Tibial artery (tissue), 4 donors: ENCODE data around the gene TMEM126A.
"Not testable (repeated sequence)": the region's sequence is repeated elsewhere in the genome, so short reads cannot be mapped to it uniquely, and the experiment has no call there.

ENCODE experiments used
- DNase-seq, 2 donors: peaks; one replicate each; pipeline ENCODE4 v3.0.0-alpha.2; 2019
- H3K27ac ChIP-seq, 2 donors: fragments of 200-600 bp; sonication (generic) in 1 of 2; 1 replicate in 1 of 2; 2 replicates in 1 of 2; pipeline ENCODE4 v1.5.1; 2018 to 2019; ENCODE audit warnings: mild to moderate bottlenecking in 1 of 2
- H3K27me3 ChIP-seq, 2 donors: fragments of 200-600 bp; sonication (generic) in 1 of 2; one replicate each; pipeline versions ENCODE4 v1.5.1 to v1.6.0; 2016 to 2019
- H3K36me3 ChIP-seq, 3 donors: fragments of 200-600 bp; sonication (generic) in 2 of 3; one replicate each; pipeline ENCODE4 v1.5.1; 2016 to 2019; ENCODE audit warnings: mild to moderate bottlenecking in 2 of 3
- H3K4me1 ChIP-seq, 4 donors: fragments of 200-600 bp; sonication (generic) in 2 of 4; 1 replicate in 3 of 4; 2 replicates in 1 of 4; pipeline ENCODE4 v1.5.1; 2016 to 2019
- H3K4me3 ChIP-seq, 2 donors: fragments of 200-600 bp; sonication (generic) in 1 of 2; 1 replicate in 1 of 2; 2 replicates in 1 of 2; pipeline ENCODE4 v1.5.1; 2018 to 2019; ENCODE audit warnings: mild to moderate bottlenecking in 2 of 2
- H3K9me3 ChIP-seq, 3 donors: fragments of 200-600 bp; sonication (generic) in 1 of 3; one replicate each; pipeline ENCODE4 v1.5.1; 2016 to 2019
- intact Hi-C: fragments of 100-400 bp; cut with DNase I; formaldehyde crosslinking; loops from one replicate; pipeline ENCODE4 v1.15.0; 2023; ENCODE audit warnings: low total_unique reads
- TF ChIP-seq, protein P1 (sequence below), 2 experiments: fragments of 200-600 bp in 1 of 2; fragments of 450-650 bp in 1 of 2; IDR thresholded peaks; one replicate each; pipeline ENCODE4 v1.5.1; 2017 to 2019; ENCODE audit warnings: antibody characterized with exemption in 2 of 2, mild to moderate bottlenecking in 1 of 2, moderate library complexity in 1 of 2

TMEM126A gene

DNA sequence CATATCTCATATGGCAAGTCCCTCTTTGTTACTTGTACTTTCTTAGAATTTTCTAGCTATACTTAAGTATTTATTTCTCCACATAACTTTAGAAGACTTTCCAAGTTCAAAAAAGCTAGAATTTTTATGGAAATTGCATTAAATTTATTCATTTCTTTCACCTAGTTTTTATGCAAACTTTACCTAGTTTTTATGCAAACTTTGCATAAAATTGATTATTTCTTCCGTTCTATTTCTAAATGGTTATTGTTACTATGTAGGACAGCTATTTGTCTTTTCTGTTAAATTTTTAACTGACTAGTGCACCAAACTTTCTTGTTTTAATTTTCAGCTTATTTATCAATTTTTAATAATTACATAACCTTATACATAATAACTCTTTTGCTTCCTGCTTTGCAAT is 20.4 kb downstream of the TMEM126A start:
- Histone ChIP-seq H3K27me3 (no peaks in the 10 kb centered on the region), H3K27ac (no peak overlapping the region), H3K4me3 (no peak overlapping the region), H3K4me1 (peaks cover 0 to 2% (median under 1%) of the 10 kb centered on the region in 4 donors), H3K36me3 (no peaks in the 10 kb centered on the region), H3K9me3 (no peaks in the 10 kb centered on the region)
- no peak for DNase-seq
- TF ChIP-seq, protein P1, sequence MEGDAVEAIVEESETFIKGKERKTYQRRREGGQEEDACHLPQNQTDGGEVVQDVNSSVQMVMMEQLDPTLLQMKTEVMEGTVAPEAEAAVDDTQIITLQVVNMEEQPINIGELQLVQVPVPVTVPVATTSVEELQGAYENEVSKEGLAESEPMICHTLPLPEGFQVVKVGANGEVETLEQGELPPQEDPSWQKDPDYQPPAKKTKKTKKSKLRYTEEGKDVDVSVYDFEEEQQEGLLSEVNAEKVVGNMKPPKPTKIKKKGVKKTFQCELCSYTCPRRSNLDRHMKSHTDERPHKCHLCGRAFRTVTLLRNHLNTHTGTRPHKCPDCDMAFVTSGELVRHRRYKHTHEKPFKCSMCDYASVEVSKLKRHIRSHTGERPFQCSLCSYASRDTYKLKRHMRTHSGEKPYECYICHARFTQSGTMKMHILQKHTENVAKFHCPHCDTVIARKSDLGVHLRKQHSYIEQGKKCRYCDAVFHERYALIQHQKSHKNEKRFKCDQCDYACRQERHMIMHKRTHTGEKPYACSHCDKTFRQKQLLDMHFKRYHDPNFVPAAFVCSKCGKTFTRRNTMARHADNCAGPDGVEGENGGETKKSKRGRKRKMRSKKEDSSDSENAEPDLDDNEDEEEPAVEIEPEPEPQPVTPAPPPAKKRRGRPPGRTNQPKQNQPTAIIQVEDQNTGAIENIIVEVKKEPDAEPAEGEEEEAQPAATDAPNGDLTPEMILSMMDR (IDR thresholded peaks at IDR 0.05): no peak
- intact Hi-C loops: no loop called here

DNA sequence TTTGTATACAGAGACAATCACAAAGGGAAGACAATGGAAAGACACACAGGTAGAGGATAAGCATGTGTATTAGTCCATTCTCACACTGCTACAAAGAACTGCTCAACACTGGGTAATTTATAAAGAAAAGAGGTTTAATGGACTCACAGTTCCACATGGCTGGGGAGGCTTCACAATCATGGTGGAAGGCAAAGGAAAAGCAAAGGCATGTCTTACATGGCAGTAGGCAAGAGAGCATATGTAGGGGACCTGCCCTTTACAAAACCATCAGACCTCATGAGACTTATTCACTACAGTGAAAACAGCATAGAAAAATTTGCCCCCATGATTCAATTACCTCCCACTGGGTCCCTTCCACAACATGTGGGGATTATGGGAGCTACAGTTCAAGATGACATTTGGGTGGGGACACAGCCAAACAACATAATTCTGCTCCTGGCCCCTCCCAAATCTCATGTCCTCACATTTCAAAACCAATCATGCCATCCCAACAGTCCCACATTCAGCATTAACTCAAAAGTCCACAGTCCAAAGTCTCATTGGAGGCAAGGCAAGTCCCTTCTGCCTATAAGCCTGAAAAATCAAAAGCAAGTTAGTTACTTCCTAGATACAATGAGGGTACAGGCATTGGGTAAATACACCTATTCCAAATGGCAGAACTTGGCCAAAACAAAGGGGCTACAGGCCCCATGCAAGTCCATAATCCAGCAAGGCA is 23.3 kb downstream of the TMEM126A start:
- H3K27ac ChIP-seq, H3K9me3 ChIP-seq, H3K36me3 ChIP-seq, H3K4me1 ChIP-seq, DNase-seq, H3K4me3 ChIP-seq, intact Hi-C loops, H3K27me3 ChIP-seq: not testable (repeated sequence)

DNA sequence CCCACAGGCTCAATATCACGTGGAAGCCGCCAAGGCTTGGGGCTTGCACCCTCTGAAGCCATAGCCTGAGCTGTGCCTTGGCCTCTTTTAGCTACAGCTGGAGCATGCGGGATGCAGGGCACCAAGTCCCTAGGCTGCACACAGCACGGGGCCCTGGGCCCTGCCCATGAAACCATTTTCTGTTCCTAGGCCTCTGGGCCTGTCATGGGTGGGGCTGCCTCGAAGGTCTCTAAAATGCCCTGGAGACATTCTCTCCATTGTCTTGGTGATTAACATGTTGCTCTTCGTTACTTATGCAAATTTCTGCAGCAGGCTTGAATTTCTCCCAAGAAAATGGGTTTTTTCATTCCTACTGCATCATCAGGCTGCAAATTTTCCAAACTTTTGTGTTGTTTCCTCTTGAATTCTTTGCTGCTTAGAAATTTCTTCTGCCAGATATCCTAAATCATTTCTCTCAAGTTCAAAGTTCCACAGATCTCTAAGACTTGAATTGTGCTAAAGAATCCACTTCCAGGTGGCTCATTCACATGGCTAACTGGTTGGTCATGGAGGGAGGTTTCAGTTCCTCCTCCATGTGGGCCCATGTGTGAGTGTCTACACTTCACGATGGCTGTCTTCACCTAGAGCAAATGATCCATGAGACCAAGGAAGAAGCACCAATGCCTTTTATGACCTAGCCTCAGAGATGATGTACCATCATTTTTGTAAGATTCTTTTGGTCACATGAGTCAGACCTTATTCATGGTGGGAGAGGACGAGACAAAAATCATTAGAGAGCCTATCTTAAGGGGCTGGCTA is 24.5 kb downstream of the TMEM126A start:
- H3K4me3 ChIP-seq: no peak overlapping the region
- no peak overlapping the region for H3K27ac ChIP-seq
- H3K4me1 ChIP-seq: no peaks in the 10 kb centered on the region
- no peaks in the 10 kb centered on the region for H3K9me3 ChIP-seq
- H3K27me3 ChIP-seq: no peaks in the 10 kb centered on the region
- TF ChIP-seq, protein P1 (IDR thresholded peaks at IDR 0.05): no peak
- no peak for DNase-seq
- intact Hi-C loops: no loop called here
- no peaks in the 10 kb centered on the region for H3K36me3 ChIP-seq

DNA sequence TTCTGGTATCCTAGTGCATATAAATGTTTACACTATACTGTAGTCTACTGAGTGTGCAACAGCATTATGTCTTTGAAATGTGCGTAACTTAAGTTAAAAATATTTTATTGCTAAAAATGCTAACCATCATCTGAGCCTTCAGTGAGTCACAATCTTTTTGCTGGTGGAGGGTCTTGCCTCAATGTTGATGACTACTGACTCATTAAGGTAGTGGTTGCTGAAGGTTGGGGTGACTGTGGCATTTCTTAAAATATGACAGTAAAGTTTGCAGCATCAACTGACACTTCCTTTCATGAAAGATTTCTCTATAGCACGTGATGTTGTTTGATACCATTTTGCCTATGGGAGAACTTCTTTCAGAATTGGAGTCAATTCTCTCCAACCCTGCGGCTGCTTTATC is 25.6 kb downstream of the TMEM126A start:
- Histone ChIP-seq H3K27ac (no peak overlapping the region), H3K9me3 (no peaks in the 10 kb centered on the region), H3K27me3 (no peaks in the 10 kb centered on the region), H3K4me1 (no peaks in the 10 kb centered on the region), H3K4me3 (no peak overlapping the region), H3K36me3 (no peaks in the 10 kb centered on the region)
- TF ChIP-seq, protein P1 (IDR thresholded peaks at IDR 0.05): no peak
- intact Hi-C loops: no loop called here
- DNase-seq: no peak

DNA sequence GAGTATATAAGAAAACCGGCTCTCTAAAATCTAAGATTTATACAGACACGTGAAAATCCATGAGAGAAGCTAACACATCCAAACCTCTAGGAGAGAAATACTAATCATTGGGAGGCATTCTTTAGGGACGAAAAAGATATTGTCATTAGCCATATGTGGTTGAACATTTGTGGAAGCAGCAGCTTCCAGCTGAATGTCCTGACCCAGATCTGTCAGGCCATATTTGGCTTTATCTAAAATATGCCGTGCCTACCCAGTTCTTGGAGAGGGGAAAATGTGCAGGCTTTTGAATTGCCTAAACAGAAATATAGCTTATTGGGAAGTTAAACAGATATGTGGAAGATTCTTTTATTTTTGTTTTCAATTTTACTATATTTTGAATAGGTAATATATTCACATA is 31.8 kb downstream of the TMEM126A start:
- H3K36me3 ChIP-seq: no peaks in the 10 kb centered on the region
- H3K4me1 ChIP-seq: peaks cover 0 to 6% (median 0%) of the 10 kb centered on the region in 4 donors
- H3K4me3 ChIP-seq: no peak overlapping the region
- intact Hi-C loops: no loop called here
- no peak overlapping the region for H3K27ac ChIP-seq
- DNase-seq: no peak
- H3K27me3 ChIP-seq: no peaks in the 10 kb centered on the region
- TF ChIP-seq, protein P1 (IDR thresholded peaks at IDR 0.05): no peak
- H3K9me3 ChIP-seq: no peaks in the 10 kb centered on the region

DNA sequence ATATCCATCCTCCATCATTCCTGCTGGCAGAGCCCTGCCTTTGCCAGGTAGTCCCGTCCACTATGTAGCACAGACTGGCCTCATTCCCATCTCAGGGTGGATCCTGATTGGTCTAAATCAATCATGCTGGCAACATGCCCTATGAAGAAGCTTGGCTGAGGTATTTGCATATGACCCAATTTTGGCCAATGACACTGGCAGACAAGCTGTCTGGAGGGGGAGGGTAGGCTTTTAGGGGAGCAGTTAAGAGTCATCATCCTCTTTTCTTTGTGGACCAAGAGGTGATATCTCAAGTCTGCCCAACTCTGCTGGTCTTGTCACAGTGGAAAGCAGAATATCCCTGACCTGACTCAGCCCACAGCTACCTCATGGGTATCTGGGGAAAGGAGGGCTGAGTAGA is 33.1 kb downstream of the TMEM126A start:
- no peak overlapping the region for H3K27ac ChIP-seq
- DNase-seq: no peak
- TF ChIP-seq, protein P1 (IDR thresholded peaks at IDR 0.05): no peak

More for the DNA sequence above, 33.1 kb downstream of the TMEM126A start:
- Histone ChIP-seq H3K4me1 (peaks cover 0 to 16% (median 8%) of the 10 kb centered on the region in 4 donors), H3K36me3 (no peaks in the 10 kb centered on the region), H3K4me3 (no peak overlapping the region), H3K27me3 (no peaks in the 10 kb centered on the region), H3K9me3 (no peaks in the 10 kb centered on the region)
- intact Hi-C loops: no loop called here
